Measurements from ENCODE around the gene DDX47.

Gene DDX47

GRCh38 chr12:12796171-12796570, 17.0 kb upstream of the DDX47 start:
- ChIA-PET POLR2A (interaction anchor here (0.6 kb wide), 1 partner anchor 61 kb away, joined by 4 read pairs; no protein-coding TSS in a partner anchor), CTCF (interaction anchor here (1.6 to 3.6 kb wide), 3 partner anchors 9 to 16 kb away, joined by 3 to 18 read pairs (median 4); no protein-coding TSS in a partner anchor)
- TF ChIP-seq, protein P1, sequence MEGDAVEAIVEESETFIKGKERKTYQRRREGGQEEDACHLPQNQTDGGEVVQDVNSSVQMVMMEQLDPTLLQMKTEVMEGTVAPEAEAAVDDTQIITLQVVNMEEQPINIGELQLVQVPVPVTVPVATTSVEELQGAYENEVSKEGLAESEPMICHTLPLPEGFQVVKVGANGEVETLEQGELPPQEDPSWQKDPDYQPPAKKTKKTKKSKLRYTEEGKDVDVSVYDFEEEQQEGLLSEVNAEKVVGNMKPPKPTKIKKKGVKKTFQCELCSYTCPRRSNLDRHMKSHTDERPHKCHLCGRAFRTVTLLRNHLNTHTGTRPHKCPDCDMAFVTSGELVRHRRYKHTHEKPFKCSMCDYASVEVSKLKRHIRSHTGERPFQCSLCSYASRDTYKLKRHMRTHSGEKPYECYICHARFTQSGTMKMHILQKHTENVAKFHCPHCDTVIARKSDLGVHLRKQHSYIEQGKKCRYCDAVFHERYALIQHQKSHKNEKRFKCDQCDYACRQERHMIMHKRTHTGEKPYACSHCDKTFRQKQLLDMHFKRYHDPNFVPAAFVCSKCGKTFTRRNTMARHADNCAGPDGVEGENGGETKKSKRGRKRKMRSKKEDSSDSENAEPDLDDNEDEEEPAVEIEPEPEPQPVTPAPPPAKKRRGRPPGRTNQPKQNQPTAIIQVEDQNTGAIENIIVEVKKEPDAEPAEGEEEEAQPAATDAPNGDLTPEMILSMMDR (IDR thresholded peaks at IDR 0.05; ENCODE audit: control extremely low read depth, extremely low read depth, low read depth, missing control alignments): no peak
- no peak for DNase-seq (ENCODE audit: extremely low spot score)

DNA sequence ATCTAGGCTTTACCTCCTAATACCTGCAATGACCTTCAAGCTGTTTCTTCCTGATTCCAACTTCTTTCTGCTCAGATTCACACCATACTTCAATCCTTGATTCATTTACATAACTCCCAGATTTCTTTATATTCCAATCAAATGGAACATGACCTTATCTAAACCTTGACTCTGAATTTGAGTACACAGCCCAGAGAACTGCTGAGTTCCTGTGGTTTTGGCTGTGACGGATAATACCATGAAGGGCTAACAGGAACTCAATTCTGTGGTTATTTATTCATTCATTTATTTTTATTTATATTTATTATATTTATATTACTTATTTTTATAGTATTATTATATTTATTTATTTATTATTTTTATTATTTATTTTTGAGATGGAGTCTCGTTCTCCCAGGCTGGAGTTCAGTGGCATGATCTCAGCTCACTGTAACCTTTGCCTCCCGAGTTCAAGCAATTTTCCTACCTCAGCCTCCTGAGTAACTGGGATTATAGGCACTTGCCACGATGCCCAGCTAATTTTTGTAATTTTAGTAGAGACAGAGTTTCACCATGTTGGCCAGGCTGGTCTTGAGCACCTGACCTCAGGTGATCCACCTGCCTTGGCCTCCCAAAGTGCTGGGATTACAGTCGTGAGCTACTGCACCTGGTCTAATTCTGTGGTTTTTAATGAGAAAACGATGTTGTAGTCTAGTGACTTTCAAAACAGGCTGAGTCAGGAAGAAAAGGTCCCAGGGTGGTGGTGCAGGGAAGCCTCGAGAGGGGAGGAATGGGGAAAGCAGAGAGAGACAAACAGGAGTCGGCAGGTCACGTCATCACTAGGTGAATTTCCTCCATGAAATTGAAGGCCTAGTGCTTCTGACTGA, 16.0 kb upstream of the DDX47 start:
- TF ChIP-seq, protein P1 (IDR thresholded peaks at IDR 0.05; ENCODE audit: control extremely low read depth, extremely low read depth, low read depth, missing control alignments): no peak
- POLR2A ChIA-PET: no interaction called here
- no peak for DNase-seq (ENCODE audit: extremely low spot score)
- CTCF ChIA-PET: interaction anchor here (1.6 to 3.6 kb wide), 4 partner anchors 8 to 15 kb away, joined by 3 to 18 read pairs (median 8); no protein-coding TSS in a partner anchor

GRCh38 chr12:12797794-12798152, 15.4 kb upstream of the DDX47 start:
- TF ChIP-seq, protein P1 (IDR thresholded peaks at IDR 0.05; ENCODE audit: control extremely low read depth, extremely low read depth, low read depth, missing control alignments): no peak
- CTCF ChIA-PET: interaction anchor here (0.7 to 3.6 kb wide), 5 partner anchors 8 to 17 kb away, joined by 3 to 18 read pairs (median 4); no protein-coding TSS in a partner anchor
- POLR2A ChIA-PET: no interaction called here
- no peak for DNase-seq (ENCODE audit: extremely low spot score)

DNA sequence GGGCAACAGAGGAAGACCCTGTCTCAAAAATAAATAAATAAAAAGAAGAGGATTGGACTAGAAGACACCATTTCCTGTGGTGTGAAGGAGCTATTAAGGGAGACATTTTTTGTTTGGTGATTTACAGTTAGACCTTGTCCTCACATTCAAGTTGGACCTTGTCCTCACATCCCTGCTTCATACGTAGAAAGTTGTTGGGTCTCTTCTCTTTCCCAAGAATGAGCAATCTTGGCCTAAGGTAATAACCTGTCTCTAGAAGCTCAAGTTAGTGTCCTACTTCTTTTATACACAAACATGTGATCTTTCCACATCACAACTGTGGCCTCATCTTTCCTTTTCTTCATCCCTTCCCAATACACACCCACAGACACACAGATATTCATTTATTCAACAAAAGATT, 14.7 kb upstream of the DDX47 start:
- no peak for DNase-seq (ENCODE audit: extremely low spot score)
- POLR2A ChIA-PET: no interaction called here
- TF ChIP-seq, protein P1 (IDR thresholded peaks at IDR 0.05; ENCODE audit: control extremely low read depth, extremely low read depth, low read depth, missing control alignments): no peak
- CTCF ChIA-PET: interaction anchor here (0.7 to 3.6 kb wide), 3 partner anchors 9 to 17 kb away, joined by 3 to 18 read pairs (median 11); no protein-coding TSS in a partner anchor

GRCh38 chr12:12799163-12799920, 13.8 kb upstream of the DDX47 start:
- TF ChIP-seq, protein P1 (IDR thresholded peaks at IDR 0.05; ENCODE audit: control extremely low read depth, extremely low read depth, low read depth, missing control alignments): no peak
- CTCF ChIA-PET: interaction anchor here (2.3 to 7.1 kb wide), 3 partner anchors 10 to 12 kb away, joined by 11 to 70 read pairs (median 18); no protein-coding TSS in a partner anchor
- POLR2A ChIA-PET: no interaction called here
- DNase-seq (ENCODE audit: extremely low spot score): no peak

Data from GM10248 (cell line).